Liver (tissue), 9 donors: ENCODE data around the gene CXCR6. TPM values are rescaled to one million over a fixed set of nuclear protein-coding genes. Genes with fewer than 3 reads are reported as not detected.

Experiments
- DNase-seq: peaks from one replicate; pipeline ENCODE4 v3.0.0-alpha.2; 2017; ENCODE audit warnings: low spot score
- H3K27ac ChIP-seq, 2 donors: one replicate each; pipeline ENCODE4 v1.7.0; 2013; ENCODE audit warnings: inconsistent platforms in 2 of 2, low read length in 2 of 2, control low read depth in 1 of 2, low read depth in 1 of 2, mild to moderate bottlenecking in 1 of 2
- H3K27me3 ChIP-seq, 4 donors: one replicate each; pipeline versions ENCODE4 v1.6.1 to v1.7.0; 2013; ENCODE audit warnings: low read length in 3 of 4, inconsistent platforms in 1 of 4, mild to moderate bottlenecking in 1 of 4, moderate library complexity in 1 of 4; ENCODE audit not compliant: control insufficient read depth in 4 of 4, insufficient read depth in 4 of 4
- H3K36me3 ChIP-seq, 4 donors: one replicate each; pipeline versions ENCODE4 v1.6.1 to v1.7.0; 2013; ENCODE audit warnings: low read length in 3 of 4, mild to moderate bottlenecking in 3 of 4, low read depth in 1 of 4, moderate library complexity in 1 of 4; ENCODE audit not compliant: control insufficient read depth in 4 of 4, insufficient read depth in 3 of 4
- H3K4me1 ChIP-seq, 4 donors: one replicate each; pipeline versions ENCODE4 v1.6.1 to v1.7.0; 2013; ENCODE audit warnings: low read length in 3 of 4, mild to moderate bottlenecking in 3 of 4, moderate library complexity in 1 of 4; ENCODE audit not compliant: control insufficient read depth in 4 of 4, insufficient read depth in 4 of 4
- H3K4me3 ChIP-seq, 3 donors: one replicate each; pipeline versions ENCODE4 v1.6.1 to v1.7.0; 2013; ENCODE audit warnings: low read length in 3 of 3, control low read depth in 1 of 3, low read depth in 1 of 3, mild to moderate bottlenecking in 1 of 3
- H3K9ac ChIP-seq, 2 donors: one replicate each; pipeline ENCODE4 v1.7.0; 2013; ENCODE audit warnings: low read length in 2 of 2, mild to moderate bottlenecking in 2 of 2, moderate library complexity in 2 of 2, control low read depth in 1 of 2, low read depth in 1 of 2
- H3K9me3 ChIP-seq, 4 donors: one replicate each; pipeline versions ENCODE4 v1.6.1 to v1.7.0; 2013; ENCODE audit warnings: low read length in 3 of 4; ENCODE audit not compliant: control insufficient read depth in 4 of 4
- CTCF ChIP-seq: fragments of 150-350 bp; IDR thresholded peaks from 2 replicates; pipeline ENCODE4 v1.5.1; 2017; ENCODE audit warnings: improper control_type of control experiment, low read depth, low read length; ENCODE audit not compliant: missing input control
- EGR1 ChIP-seq, 2 donors: IDR thresholded peaks; 2 replicates each; pipeline ENCODE4 v1.6.1; 2016 to 2018; ENCODE audit warnings: antibody characterized with exemption in 2 of 2, low read depth in 2 of 2
- FOXA2 ChIP-seq: IDR thresholded peaks from 2 replicates; pipeline ENCODE4 v1.6.1; 2016; ENCODE audit warnings: antibody characterized with exemption
- GABPA ChIP-seq, 2 donors: IDR thresholded peaks in 1 of 2; conservative IDR thresholded peaks in 1 of 2; 2 replicates each; pipeline ENCODE4 v1.6.1; 2016; ENCODE audit warnings: antibody characterized with exemption in 2 of 2, mild to moderate bottlenecking in 1 of 2, moderate library complexity in 1 of 2
- HNF4G ChIP-seq: IDR thresholded peaks from 2 replicates; pipeline ENCODE4 v1.6.1; 2016; ENCODE audit warnings: antibody characterized with exemption
- JUND ChIP-seq, 2 donors: IDR thresholded peaks; 2 replicates each; pipeline ENCODE4 v1.6.1; 2016; ENCODE audit warnings: antibody characterized with exemption in 2 of 2
- MAX ChIP-seq: IDR thresholded peaks from 2 replicates; pipeline ENCODE4 v1.6.1; 2016; ENCODE audit warnings: antibody characterized with exemption
- NR2F2 ChIP-seq: IDR thresholded peaks from 2 replicates; pipeline ENCODE4 v1.6.1; 2016; ENCODE audit warnings: antibody characterized with exemption
- RAD21 ChIP-seq, 2 donors: IDR thresholded peaks; 2 replicates each; pipeline ENCODE4 v1.6.1; 2016; ENCODE audit warnings: antibody characterized with exemption in 2 of 2, mild to moderate bottlenecking in 2 of 2
- REST ChIP-seq: IDR thresholded peaks from 2 replicates; pipeline ENCODE4 v1.6.1; 2016; ENCODE audit warnings: antibody characterized with exemption, mild to moderate bottlenecking
- RXRA ChIP-seq, 2 donors: IDR thresholded peaks; 2 replicates each; pipeline ENCODE4 v1.6.1; 2017 to 2018; ENCODE audit warnings: antibody characterized with exemption in 2 of 2, mild to moderate bottlenecking in 1 of 2
- SP1 ChIP-seq: IDR thresholded peaks from 2 replicates; pipeline ENCODE4 v1.6.1; 2018; ENCODE audit warnings: antibody characterized with exemption, mild to moderate bottlenecking
- TAF1 ChIP-seq: conservative IDR thresholded peaks from 2 replicates; pipeline ENCODE4 v1.6.1; 2016; ENCODE audit warnings: antibody characterized with exemption, mild to moderate bottlenecking
- YY1 ChIP-seq: IDR thresholded peaks from 2 replicates; pipeline ENCODE4 v1.6.1; 2016; ENCODE audit warnings: antibody characterized with exemption, mild to moderate bottlenecking
- ZBTB33 ChIP-seq: IDR thresholded peaks from 2 replicates; pipeline ENCODE4 v1.6.1; 2016; ENCODE audit warnings: antibody characterized with exemption
- WGBS: extraction: QIAGEN DNeasy Blood & Tissue Kit; methylation state at CpG from one replicate; pipeline ENCODE4 v1.1.7; 2013; 5-methylcytosine and 5-hydroxymethylcytosine counted together
- polyA plus RNA-seq, 2 donors: library from polyadenylated mRNA; stranded (reverse) in 1 of 2; unstranded in 1 of 2; fragments of 200-250 nt in 1 of 2; fragments of >200 nt in 1 of 2; fragmentation: Nextera tagmentation in 1 of 2; extraction: Ambion mirVana in 1 of 2; gene quantifications; one replicate each; pipeline versions ENCODE4 v1.2.1 to v1.2.3, GENCODE V29; 2013 to 2015
- total RNA-seq, 2 donors: library from RNA; depleted of rRNA; stranded (reverse); fragments of >200 nt; gene quantifications; one replicate each; pipeline ENCODE4 v1.2.3, GENCODE V29; 2014
- TF ChIP-seq, protein P1 (sequence below): IDR thresholded peaks from 2 replicates; pipeline ENCODE4 v1.6.1; 2016; ENCODE audit warnings: antibody characterized with exemption
- donor health status: healthy.
- donor health status: healthy.
- donor health status: healthy.
- donor health status: healthy.
- donor health status: healthy.

CXCR6 gene
- total and polyA plus RNA-seq, 4 donors = 0.60 to 2.9 (median 0.96) TPM

GRCh38 chr3:45967724-45968123, 24.5 kb downstream of the CXCR6 start (continued):
- TF ChIP-seq ZBTB33 (no peak), RXRA (IDR thresholded peaks at IDR 0.05) (no peak), MAX (no peak), SP1 (no peak), EGR1 (IDR thresholded peaks at IDR 0.05; ENCODE audit: low read depth in 2 of 2) (no peak), FOXA2 (no peak), RAD21 (IDR thresholded peaks at IDR 0.05) (no peak), JUND (IDR thresholded peaks at IDR 0.05) (no peak), GABPA (IDR thresholded peaks at IDR 0.05 in 1 of 2, conservative IDR thresholded peaks at IDR 0.05 in 1 of 2) (no peak), NR2F2 (no peak)

DNA sequence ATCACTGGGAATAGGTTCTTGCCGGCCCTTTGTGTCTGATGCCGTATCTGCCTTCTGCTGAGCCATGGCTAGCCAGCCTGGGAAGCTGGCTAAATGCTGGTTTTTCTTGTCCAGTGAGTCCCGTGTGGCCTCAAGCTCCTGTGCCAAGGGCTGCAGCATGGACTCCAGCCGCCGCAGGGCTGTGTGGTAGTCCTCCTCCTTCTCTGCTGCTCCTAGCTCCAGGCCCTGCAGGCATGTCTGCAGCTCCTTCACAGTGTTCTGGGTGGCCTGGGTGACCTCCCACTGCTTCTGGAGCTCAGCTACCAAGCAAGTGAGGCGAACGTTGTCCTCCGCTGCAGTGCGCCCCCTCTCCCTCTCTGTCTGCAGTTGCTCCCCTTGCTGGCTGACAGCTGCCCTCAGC, 24.9 kb downstream of the CXCR6 start:
- no peak for DNase-seq
- TF ChIP-seq, protein P1, sequence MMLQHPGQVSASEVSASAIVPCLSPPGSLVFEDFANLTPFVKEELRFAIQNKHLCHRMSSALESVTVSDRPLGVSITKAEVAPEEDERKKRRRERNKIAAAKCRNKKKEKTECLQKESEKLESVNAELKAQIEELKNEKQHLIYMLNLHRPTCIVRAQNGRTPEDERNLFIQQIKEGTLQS = no peak
- no peak for TF ChIP-seq YY1
- TF ChIP-seq RXRA (IDR thresholded peaks at IDR 0.05) = no peak
- no peak for TF ChIP-seq SP1
- TF ChIP-seq ZBTB33 = no peak
- TF ChIP-seq RAD21 (IDR thresholded peaks at IDR 0.05) = no peak
- TF ChIP-seq JUND (IDR thresholded peaks at IDR 0.05) = no peak
- TF ChIP-seq GABPA (IDR thresholded peaks at IDR 0.05 in 1 of 2, conservative IDR thresholded peaks at IDR 0.05 in 1 of 2) = no peak
- TF ChIP-seq FOXA2 = no peak
- TF ChIP-seq CTCF = no peak
- TF ChIP-seq TAF1 = no peak
- no peak for TF ChIP-seq REST
- TF ChIP-seq HNF4G = no peak
- Histone ChIP-seq H3K9me3 (no peaks in the 10 kb centered on the region), H3K36me3 (peaks cover 10 to 82% (median 55%) of the 10 kb centered on the region in 4 donors), H3K27ac (no peak overlapping the region), H3K27me3 (no peaks in the 10 kb centered on the region), H3K4me1 (no peaks in the 10 kb centered on the region), H3K4me3 (no peak overlapping the region), H3K9ac (no peak overlapping the region)
- 95% methylated on average over 9 of the region's 9 CpGs for WGBS
